Measurements from ENCODE around the gene ZNF789.

DNA sequence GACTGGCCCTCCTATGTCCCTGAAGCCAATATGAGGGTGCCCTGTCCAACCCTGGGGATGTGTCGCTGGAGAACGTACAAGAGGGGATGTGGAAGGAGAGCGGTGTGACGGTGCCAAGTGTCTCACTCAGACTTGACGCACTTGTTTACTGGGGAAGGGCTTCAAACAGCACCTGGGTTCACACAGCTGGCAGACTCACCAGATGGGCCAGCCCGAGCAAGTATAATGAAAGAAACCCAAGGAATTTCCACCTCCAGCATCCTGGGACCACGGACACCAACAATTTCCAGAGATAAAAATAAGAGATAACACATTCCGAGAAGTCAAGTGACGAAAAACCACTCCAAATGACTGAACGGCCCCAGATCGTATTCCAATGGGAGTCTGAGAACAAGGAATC is 12.0 kb upstream of the ZNF789 start:
- no peak for TF ChIP-seq POLR2A (IDR thresholded peaks at IDR 0.05; ENCODE audit: low read depth, low read length)
- TF ChIP-seq RAD21 (IDR thresholded peaks at IDR 0.05; ENCODE audit: low read length) = no peak
- TF ChIP-seq, protein P1, sequence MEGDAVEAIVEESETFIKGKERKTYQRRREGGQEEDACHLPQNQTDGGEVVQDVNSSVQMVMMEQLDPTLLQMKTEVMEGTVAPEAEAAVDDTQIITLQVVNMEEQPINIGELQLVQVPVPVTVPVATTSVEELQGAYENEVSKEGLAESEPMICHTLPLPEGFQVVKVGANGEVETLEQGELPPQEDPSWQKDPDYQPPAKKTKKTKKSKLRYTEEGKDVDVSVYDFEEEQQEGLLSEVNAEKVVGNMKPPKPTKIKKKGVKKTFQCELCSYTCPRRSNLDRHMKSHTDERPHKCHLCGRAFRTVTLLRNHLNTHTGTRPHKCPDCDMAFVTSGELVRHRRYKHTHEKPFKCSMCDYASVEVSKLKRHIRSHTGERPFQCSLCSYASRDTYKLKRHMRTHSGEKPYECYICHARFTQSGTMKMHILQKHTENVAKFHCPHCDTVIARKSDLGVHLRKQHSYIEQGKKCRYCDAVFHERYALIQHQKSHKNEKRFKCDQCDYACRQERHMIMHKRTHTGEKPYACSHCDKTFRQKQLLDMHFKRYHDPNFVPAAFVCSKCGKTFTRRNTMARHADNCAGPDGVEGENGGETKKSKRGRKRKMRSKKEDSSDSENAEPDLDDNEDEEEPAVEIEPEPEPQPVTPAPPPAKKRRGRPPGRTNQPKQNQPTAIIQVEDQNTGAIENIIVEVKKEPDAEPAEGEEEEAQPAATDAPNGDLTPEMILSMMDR (conservative IDR thresholded peaks at IDR 0.05; ENCODE audit: low read depth, low read length) = no peak
- no peak for TF ChIP-seq CHD1 (IDR thresholded peaks at IDR 0.05; ENCODE audit: low read depth, low read length)
- TF ChIP-seq BHLHE40 (IDR thresholded peaks at IDR 0.05; ENCODE audit: low read depth, low read length) = no peak
- no peak for TF ChIP-seq RCOR1 (IDR thresholded peaks at IDR 0.05; ENCODE audit: insufficient replicate concordance, low read length)
- TF ChIP-seq RFX5 (IDR thresholded peaks at IDR 0.05; ENCODE audit: low read depth, low read length) = no peak
- no peak for TF ChIP-seq CEBPB (IDR thresholded peaks at IDR 0.05; ENCODE audit: low read depth, low read length)
- TF ChIP-seq MXI1 (IDR thresholded peaks at IDR 0.05; ENCODE audit: borderline replicate concordance, low read depth, low read length) = no peak
- TF ChIP-seq SMC3 (IDR thresholded peaks at IDR 0.05; ENCODE audit: low read depth, low read length) = no peak
- no peak for TF ChIP-seq FOS (IDR thresholded peaks at IDR 0.05; ENCODE audit: low read depth, low read length)
